Measurements from ENCODE around the gene TLE4.
A peak's percentile ranks its signal among the peaks of the same experiment; 100 is the strongest.
"Not testable (repeated sequence)": the region's sequence is repeated elsewhere in the genome, so short reads cannot be mapped to it uniquely, and the experiment has no call there.

The TLE4 gene

GRCh38 chr9:79604921-79605562 is 33.3 kb downstream of the TLE4 start:
- DNase-seq = no peak

- not testable (repeated sequence) for DNase-seq
Observed at GRCh38 chr9:79606529-79606928, 34.8 kb downstream of the TLE4 start.

- DNase-seq = no peak
Observed at GRCh38 chr9:79609468-79610018, 37.8 kb downstream of the TLE4 start.

GRCh38 chr9:79610019-79610631 is 38.4 kb downstream of the TLE4 start:
- peak; percentile 76 for DNase-seq

GRCh38 chr9:79610791-79611614 is 39.2 kb downstream of the TLE4 start:
- no peak for DNase-seq

- DNase-seq = no peak
Observed at GRCh38 chr9:79613145-79613544, 41.4 kb downstream of the TLE4 start.

- DNase-seq = no peak
Observed at GRCh38 chr9:79615038-79615437, 43.3 kb downstream of the TLE4 start.

GRCh38 chr9:79616013-79616412 is 44.2 kb downstream of the TLE4 start:
- DNase-seq = no peak

GRCh38 chr9:79616971-79617370 is 45.2 kb downstream of the TLE4 start:
- no peak for DNase-seq

GRCh38 chr9:79617395-79617794 is 45.6 kb downstream of the TLE4 start:
- no peak for DNase-seq

- no peak for DNase-seq
Observed at GRCh38 chr9:79619930-79620329, 48.2 kb downstream of the TLE4 start.

GRCh38 chr9:79621916-79622575 is 50.3 kb downstream of the TLE4 start:
- no peak for DNase-seq

- DNase-seq = no peak
Observed at GRCh38 chr9:79623799-79624721, 52.3 kb downstream of the TLE4 start.

GRCh38 chr9:79629721-79630120 is 58.0 kb downstream of the TLE4 start:
- DNase-seq = no peak

- DNase-seq = no peak
Observed at GRCh38 chr9:79630521-79631403, 59.0 kb downstream of the TLE4 start.

GRCh38 chr9:79632060-79632459 is 60.3 kb downstream of the TLE4 start:
- DNase-seq = no peak

GRCh38 chr9:79632705-79633104 is 60.9 kb downstream of the TLE4 start:
- DNase-seq = no peak

GRCh38 chr9:79633558-79633957 is 61.8 kb downstream of the TLE4 start:
- no peak for DNase-seq

- no peak for DNase-seq
Observed at GRCh38 chr9:79637177-79637925, 65.6 kb downstream of the TLE4 start.

GRCh38 chr9:79638806-79639205 is 67.0 kb downstream of the TLE4 start:
- no peak for DNase-seq
